Mesenchymal stem cell (in vitro differentiated cells and primary cell): Measurements from ENCODE around the gene PTPRG.

ENCODE experiments used
- DNase-seq: peaks from one replicate; pipeline ENCODE4 v3.0.0-alpha.2; 2013
- H2AFZ ChIP-seq: one replicate; pipeline ENCODE4 v1.6.1; 2013; ENCODE audit warnings: low read depth, mild to moderate bottlenecking, control low read depth, inconsistent platforms, low read length, moderate library complexity
- H2AK5ac ChIP-seq: 2 replicates; pipeline ENCODE4 v1.6.1; 2013; ENCODE audit warnings: low read length, moderate library complexity, mild to moderate bottlenecking, inconsistent platforms; ENCODE audit not compliant: severe bottlenecking
- H2BK120ac ChIP-seq: one replicate; pipeline ENCODE4 v1.6.1; 2013; ENCODE audit warnings: low read depth, mild to moderate bottlenecking, inconsistent platforms, low read length, moderate library complexity
- H2BK12ac ChIP-seq, 2 experiments: one replicate each; pipeline ENCODE4 v1.6.1; 2013; ENCODE audit warnings: inconsistent platforms in 2 of 2, low read length in 2 of 2, mild to moderate bottlenecking in 2 of 2, moderate library complexity in 2 of 2, control low read depth in 1 of 2
- H2BK15ac ChIP-seq: one replicate; pipeline ENCODE4 v1.6.1; 2013; ENCODE audit warnings: mild to moderate bottlenecking, low read depth, inconsistent platforms; ENCODE audit not compliant: poor library complexity, severe bottlenecking
- H2BK5ac ChIP-seq: 2 replicates; pipeline ENCODE4 v1.6.1; 2013; ENCODE audit warnings: low read depth, mild to moderate bottlenecking, low read length, control low read depth, inconsistent platforms; ENCODE audit not compliant: poor library complexity, severe bottlenecking
- H3K14ac ChIP-seq, 2 experiments: one replicate each; pipeline ENCODE4 v1.6.1; 2013; ENCODE audit warnings: inconsistent platforms in 2 of 2, low read length in 2 of 2, control low read depth in 1 of 2, mild to moderate bottlenecking in 1 of 2, moderate library complexity in 1 of 2
- H3K18ac ChIP-seq, 2 experiments: one replicate each; pipeline ENCODE4 v1.6.1; 2013; ENCODE audit warnings: inconsistent platforms in 2 of 2, low read length in 2 of 2, control low read depth in 1 of 2, low read depth in 1 of 2, mild to moderate bottlenecking in 1 of 2
- H3K23ac ChIP-seq, 2 experiments: one replicate each; pipeline ENCODE4 v1.6.1; 2013; ENCODE audit warnings: inconsistent platforms in 2 of 2, low read length in 2 of 2, mild to moderate bottlenecking in 2 of 2, moderate library complexity in 2 of 2, control low read depth in 1 of 2
- H3K27ac ChIP-seq: 2 replicates; pipeline ENCODE4 v1.5.1; 2013; ENCODE audit warnings: mild to moderate bottlenecking, moderate library complexity, low read length, control low read depth, inconsistent platforms; ENCODE audit not compliant: poor library complexity, severe bottlenecking
- H3K27me3 ChIP-seq, 2 experiments: 2 replicates each; pipeline versions ENCODE4 v1.6.1 to v1.7.0; 2013; ENCODE audit warnings: low read length in 2 of 2, mild to moderate bottlenecking in 2 of 2, moderate library complexity in 2 of 2, control low read depth in 1 of 2, inconsistent platforms in 1 of 2; ENCODE audit not compliant: control insufficient read depth in 1 of 2, insufficient read depth in 1 of 2
- H3K36me3 ChIP-seq, 2 experiments: 2 replicates each; pipeline versions ENCODE4 v1.6.1 to v1.7.0; 2013; ENCODE audit warnings: low read length in 2 of 2, control low read depth in 1 of 2, inconsistent platforms in 1 of 2, low read depth in 1 of 2, mild to moderate bottlenecking in 1 of 2; ENCODE audit not compliant: insufficient read depth in 2 of 2, control insufficient read depth in 1 of 2
- H3K4ac ChIP-seq, 2 experiments: one replicate each; pipeline ENCODE4 v1.6.1; 2013; ENCODE audit warnings: inconsistent platforms in 2 of 2, low read length in 2 of 2, mild to moderate bottlenecking in 2 of 2, moderate library complexity in 2 of 2, control low read depth in 1 of 2, low read depth in 1 of 2
- H3K4me1 ChIP-seq: 2 replicates; pipeline ENCODE4 v1.6.1; 2013; ENCODE audit warnings: low read depth, low read length, control low read depth; ENCODE audit not compliant: control insufficient read depth, insufficient read depth
- H3K4me2 ChIP-seq: 2 replicates; pipeline ENCODE4 v1.6.1; 2013; ENCODE audit warnings: low read length, mild to moderate bottlenecking, inconsistent platforms; ENCODE audit not compliant: poor library complexity, severe bottlenecking
- H3K4me3 ChIP-seq, 2 experiments: 2 replicates each; pipeline versions ENCODE4 v1.5.1 to v1.7.0; 2013; ENCODE audit warnings: low read length in 2 of 2, mild to moderate bottlenecking in 2 of 2, control low read depth in 1 of 2, low read depth in 1 of 2; ENCODE audit not compliant: insufficient read depth in 1 of 2
- H3K79me1 ChIP-seq: replicated peaks from 2 replicates; pipeline ENCODE4 v1.6.1; 2013; ENCODE audit warnings: mild to moderate bottlenecking, control low read depth, low read length, inconsistent platforms; ENCODE audit not compliant: poor library complexity, severe bottlenecking
- H3K9ac ChIP-seq: 2 replicates; pipeline ENCODE4 v1.7.0; 2013; ENCODE audit warnings: mild to moderate bottlenecking, low read length, moderate library complexity
- H3K9me3 ChIP-seq: 2 replicates; pipeline ENCODE4 v1.7.0; 2013; ENCODE audit warnings: mild to moderate bottlenecking, low read length; ENCODE audit not compliant: control insufficient read depth
- H4K8ac ChIP-seq: one replicate; pipeline ENCODE4 v1.6.1; 2013; ENCODE audit warnings: inconsistent platforms, mild to moderate bottlenecking, low read length, moderate library complexity
- H4K91ac ChIP-seq: one replicate; pipeline ENCODE4 v1.6.1; 2013; ENCODE audit warnings: mild to moderate bottlenecking, low read length, inconsistent platforms
- WGBS: methylation state at CpG from one replicate; pipeline ENCODE4 v1.1.7; 2013; ENCODE audit warnings: mixed read lengths; 5-methylcytosine and 5-hydroxymethylcytosine counted together

The PTPRG gene

DNA sequence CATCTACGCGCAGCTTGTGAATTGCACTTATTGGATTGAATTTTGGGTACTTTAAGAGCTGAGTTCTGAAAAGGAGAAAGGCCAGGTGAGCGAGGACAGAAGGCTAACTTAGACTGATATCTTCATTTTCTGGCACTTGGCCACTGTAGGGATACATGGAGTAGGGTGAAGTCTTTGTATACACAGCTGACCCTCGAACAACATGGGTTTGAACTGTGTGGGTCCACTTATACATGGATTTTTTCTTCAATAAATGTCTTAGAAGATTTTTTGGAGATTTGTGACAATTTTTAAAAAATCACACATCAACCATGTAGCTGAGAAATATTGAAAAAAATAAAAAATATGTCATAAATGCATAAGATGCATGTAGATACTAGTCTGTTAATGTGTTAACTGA, 18.3 kb downstream of the PTPRG start:
- Histone ChIP-seq H3K9ac (no peak overlapping the region), H2BK120ac (no peak overlapping the region), H3K27me3 (no peaks in the 10 kb centered on the region), H2AFZ (no peak overlapping the region), H3K27ac (no peak overlapping the region), H3K4me2 (no peak overlapping the region), H3K79me1 (peaks cover 46% of the 10 kb centered on the region), H2BK12ac (no peak overlapping the region), H3K4ac (no peak overlapping the region), H4K91ac (no peak overlapping the region), H2BK5ac (no peak overlapping the region), H3K9me3 (no peaks in the 10 kb centered on the region), H2BK15ac (no peak overlapping the region), H3K4me1 (peaks cover 2% of the 10 kb centered on the region), H3K18ac (no peak overlapping the region), H2AK5ac (no peak overlapping the region), H4K8ac (no peak overlapping the region), H3K14ac (no peak overlapping the region), H3K36me3 (no peaks in the 10 kb centered on the region), H3K4me3 (no peak overlapping the region), H3K23ac (no peak overlapping the region)
- 98% methylated on average over 3 of the region's 4 CpGs for WGBS
- no peak for DNase-seq

DNA sequence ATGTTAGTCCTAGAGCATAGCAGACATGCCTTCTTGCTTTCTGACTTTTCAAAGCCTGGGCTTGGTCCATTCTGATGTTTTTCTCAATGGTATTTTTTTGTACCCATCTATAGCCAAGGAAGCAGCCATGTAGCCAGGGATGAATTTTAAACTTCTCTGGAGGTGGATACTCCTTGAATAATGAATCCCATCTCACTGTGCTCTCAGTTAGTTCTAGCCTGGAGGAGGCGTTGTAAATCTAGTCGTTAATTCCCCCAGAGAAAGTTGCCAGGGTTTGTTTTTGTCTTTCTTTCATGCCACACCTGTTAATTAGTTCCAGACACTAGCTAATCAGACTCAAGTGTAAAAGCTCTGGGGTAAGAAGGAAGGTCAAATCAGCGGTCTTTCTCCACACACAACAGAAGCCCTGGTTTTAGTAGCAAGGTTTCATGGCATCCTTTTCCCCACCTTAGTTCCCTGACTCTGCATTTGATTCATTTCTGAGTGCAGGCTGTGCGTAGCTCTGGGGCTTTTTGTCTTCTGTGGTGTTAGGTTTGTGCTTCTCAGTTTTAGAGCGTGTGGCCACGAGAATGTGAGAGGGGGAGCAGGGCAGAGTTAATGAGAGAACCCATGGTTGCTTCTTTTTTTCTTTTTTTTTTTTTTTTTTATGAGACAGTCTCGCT, 19.7 kb downstream of the PTPRG start:
- no peak overlapping the region for H2BK15ac ChIP-seq
- H3K23ac ChIP-seq = no peak overlapping the region
- H2AFZ ChIP-seq = no peak overlapping the region
- H3K79me1 ChIP-seq = peaks cover 44% of the 10 kb centered on the region
- H2BK5ac ChIP-seq = no peak overlapping the region
- H3K18ac ChIP-seq = no peak overlapping the region
- H3K36me3 ChIP-seq = no peaks in the 10 kb centered on the region
- H3K27ac ChIP-seq = no peak overlapping the region
- no peak overlapping the region for H2BK12ac ChIP-seq
- no peaks in the 10 kb centered on the region for H3K9me3 ChIP-seq
- H3K27me3 ChIP-seq = no peaks in the 10 kb centered on the region
- no peak overlapping the region for H3K4me3 ChIP-seq
- 83% methylated on average over 4 of the region's 7 CpGs for whole genome bisulfite sequencing
- no peak overlapping the region for H2BK120ac ChIP-seq
- no peak overlapping the region for H3K9ac ChIP-seq
- H4K8ac ChIP-seq = no peak overlapping the region
- H3K4me1 ChIP-seq = peaks cover 2% of the 10 kb centered on the region
- DNase-seq = no peak
- no peak overlapping the region for H4K91ac ChIP-seq
- no peak overlapping the region for H2AK5ac ChIP-seq
- H3K4ac ChIP-seq = no peak overlapping the region
- H3K4me2 ChIP-seq = no peak overlapping the region
- H3K14ac ChIP-seq = no peak overlapping the region

DNA sequence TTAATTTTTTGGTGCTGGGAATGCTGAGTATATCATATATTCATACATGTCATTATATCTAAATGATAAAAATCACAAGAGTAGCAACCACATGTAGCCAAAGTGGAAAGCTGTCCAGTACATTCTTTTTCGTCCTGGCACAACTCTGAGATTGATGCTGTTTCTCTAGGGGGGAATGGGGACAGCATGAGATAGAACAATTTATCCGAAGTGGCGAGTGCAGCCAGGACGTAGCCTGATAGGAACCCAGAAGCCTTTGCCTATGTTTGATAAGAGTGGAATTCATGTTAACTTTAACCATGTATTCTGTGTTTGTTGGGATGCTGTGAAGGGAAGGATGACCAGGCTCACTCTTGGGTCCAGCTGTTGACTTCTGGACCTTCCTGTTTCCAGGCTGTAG, 20.9 kb downstream of the PTPRG start:
- Histone ChIP-seq H2AFZ (no peak overlapping the region), H3K27me3 (no peaks in the 10 kb centered on the region), H3K4me2 (no peak overlapping the region), H3K18ac (no peak overlapping the region), H4K8ac (no peak overlapping the region), H2BK12ac (no peak overlapping the region), H3K9ac (no peak overlapping the region), H3K36me3 (no peaks in the 10 kb centered on the region), H3K4ac (no peak overlapping the region), H4K91ac (no peak overlapping the region), H2BK5ac (no peak overlapping the region), H3K4me3 (no peak overlapping the region), H2BK120ac (no peak overlapping the region), H3K79me1 (peaks cover 44% of the 10 kb centered on the region), H2AK5ac (no peak overlapping the region), H3K27ac (no peak overlapping the region), H3K9me3 (no peaks in the 10 kb centered on the region), H2BK15ac (no peak overlapping the region), H3K14ac (no peak overlapping the region), H3K4me1 (peaks cover 2% of the 10 kb centered on the region), H3K23ac (no peak overlapping the region)
- 91% methylated on average over 4 of the region's 4 CpGs for WGBS
- no peak for DNase-seq

DNA sequence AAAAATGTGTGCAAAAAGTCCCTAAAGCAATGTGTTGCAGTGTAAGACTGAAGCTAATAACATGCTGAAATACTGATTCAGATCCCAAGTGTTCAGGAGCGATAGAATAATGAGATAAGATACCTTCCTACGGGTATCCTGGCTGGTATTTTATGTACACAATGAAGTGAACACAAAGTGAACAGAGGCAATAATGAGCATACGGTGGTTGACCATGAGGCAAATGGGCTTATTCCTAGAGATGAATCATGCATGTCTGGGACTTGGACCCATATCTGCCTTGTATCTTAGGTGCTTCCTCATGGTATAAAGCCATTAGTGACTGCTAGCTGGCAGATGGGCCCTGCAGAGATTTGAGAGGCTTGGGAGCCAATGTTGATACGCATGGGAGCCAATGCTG, 21.5 kb downstream of the PTPRG start:
- no peak overlapping the region for H3K9ac ChIP-seq
- H3K4me2 ChIP-seq = no peak overlapping the region
- H2AFZ ChIP-seq = no peak overlapping the region
- no peak overlapping the region for H3K27ac ChIP-seq
- H3K4me1 ChIP-seq = peaks cover 2% of the 10 kb centered on the region
- no peak overlapping the region for H3K4me3 ChIP-seq
- no peaks in the 10 kb centered on the region for H3K36me3 ChIP-seq
- no peaks in the 10 kb centered on the region for H3K27me3 ChIP-seq
- no peak overlapping the region for H2BK12ac ChIP-seq
- H4K8ac ChIP-seq = no peak overlapping the region
- H2BK5ac ChIP-seq = no peak overlapping the region
- DNase-seq = no peak
- no peak overlapping the region for H3K14ac ChIP-seq
- H3K23ac ChIP-seq = no peak overlapping the region
- no peak overlapping the region for H3K4ac ChIP-seq
- WGBS = 94% methylated on average over 4 of the region's 4 CpGs
- no peaks in the 10 kb centered on the region for H3K9me3 ChIP-seq
- H3K18ac ChIP-seq = no peak overlapping the region
- H3K79me1 ChIP-seq = peaks cover 46% of the 10 kb centered on the region
- no peak overlapping the region for H4K91ac ChIP-seq
- H2AK5ac ChIP-seq = no peak overlapping the region
- H2BK120ac ChIP-seq = no peak overlapping the region
- no peak overlapping the region for H2BK15ac ChIP-seq
